Osteoblast (primary cell): ENCODE data around the gene NLRP12. TPM values are rescaled to one million over a fixed set of nuclear protein-coding genes. Genes with fewer than 3 reads are reported as not detected.
"Not testable (repeated sequence)": the region's sequence is repeated elsewhere in the genome, so short reads cannot be mapped to it uniquely, and the experiment has no call there.

Source experiments
- DNase-seq: peaks from one replicate; pipeline ENCODE4 v3.0.0; 2011; ENCODE audit warnings: low spot score, mixed read lengths; ENCODE audit not compliant: insufficient read length; ENCODE audit errors: missing footprints
- H2AFZ ChIP-seq: 2 replicates; pipeline ENCODE4 v1.6.0; 2011; ENCODE audit warnings: mild to moderate bottlenecking, low read length
- H3K27ac ChIP-seq: 2 replicates; pipeline ENCODE4 v1.5.1; 2011; ENCODE audit warnings: mild to moderate bottlenecking, low read depth, low read length, moderate library complexity
- H3K27me3 ChIP-seq: 2 replicates; pipeline ENCODE4 v1.6.0; 2012; ENCODE audit warnings: mild to moderate bottlenecking, control low read depth, inconsistent platforms, low read length, moderate library complexity; ENCODE audit not compliant: insufficient read depth
- H3K36me3 ChIP-seq: 2 replicates; pipeline ENCODE4 v1.5.1; 2011; ENCODE audit warnings: mild to moderate bottlenecking, low read length, control low read depth, moderate library complexity; ENCODE audit not compliant: insufficient read depth
- H3K4me1 ChIP-seq: 2 replicates; pipeline ENCODE4 v1.5.1; 2011; ENCODE audit warnings: mild to moderate bottlenecking, low read length, control low read depth, moderate library complexity; ENCODE audit not compliant: insufficient read depth
- H3K4me2 ChIP-seq: 2 replicates; pipeline ENCODE4 v1.6.0; 2011; ENCODE audit warnings: mild to moderate bottlenecking, low read length; ENCODE audit not compliant: insufficient read depth
- H3K4me3 ChIP-seq: fragments of 200-600 bp; sonication (generic); 3 replicates; pipeline ENCODE4 v1.5.1; 2012; ENCODE audit warnings: mild to moderate bottlenecking, low read length, inconsistent platforms; ENCODE audit not compliant: insufficient read depth
- H3K79me2 ChIP-seq: 2 replicates; pipeline ENCODE4 v1.6.0; 2012; ENCODE audit warnings: mild to moderate bottlenecking, low read length, control low read depth, inconsistent platforms; ENCODE audit not compliant: insufficient read depth
- H3K9me3 ChIP-seq: 2 replicates; pipeline ENCODE4 v1.5.1; 2011; ENCODE audit warnings: low read depth, low read length, control low read depth
- H4K20me1 ChIP-seq: 2 replicates; pipeline ENCODE4 v1.6.0; 2012; ENCODE audit warnings: mild to moderate bottlenecking, low read length, control low read depth; ENCODE audit not compliant: insufficient read depth
- total RNA-seq: library from RNA; depleted of rRNA; stranded (reverse); fragments of >200 nt; gene quantifications from 2 replicates; pipeline ENCODE4 v1.2.3, GENCODE V29; 2012
- TF ChIP-seq, protein P1 (sequence below): IDR thresholded peaks from 2 replicates; pipeline ENCODE4 v1.5.1; 2011; ENCODE audit warnings: mild to moderate bottlenecking, low read depth, low read length, moderate library complexity; ENCODE audit errors: extremely low read depth

NLRP12 gene
- total RNA-seq, 1 donor = not detected

DNA sequence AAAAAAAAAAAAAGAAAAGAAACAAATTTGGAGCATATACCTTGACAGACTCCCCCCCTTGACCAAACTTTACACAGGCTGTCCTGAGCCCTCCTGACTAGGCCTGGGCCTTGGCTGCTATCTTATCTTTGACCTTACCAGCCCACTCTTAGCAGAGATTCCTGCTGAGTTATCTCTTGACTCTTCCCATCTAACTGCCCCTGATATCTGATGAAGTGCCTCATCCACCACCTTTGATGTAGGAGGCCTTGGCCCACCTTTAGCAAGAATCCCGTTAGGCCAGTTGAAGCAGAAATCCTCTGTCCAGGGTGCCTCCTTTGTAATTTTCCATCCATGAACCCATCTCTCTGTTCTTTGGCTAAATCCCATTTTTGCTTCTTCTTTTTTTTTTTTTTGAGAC, 43.6 kb downstream of the NLRP12 start:
- Histone ChIP-seq H3K27me3 (no peaks in the 10 kb centered on the region), H3K9me3 (no peaks in the 10 kb centered on the region), H4K20me1 (no peaks in the 10 kb centered on the region), H3K27ac (no peak overlapping the region), H3K4me3 (no peak overlapping the region), H3K4me2 (no peak overlapping the region), H3K4me1 (no peaks in the 10 kb centered on the region), H3K79me2 (no peaks in the 10 kb centered on the region), H3K36me3 (no peaks in the 10 kb centered on the region), H2AFZ (no peak overlapping the region)
- TF ChIP-seq, protein P1, sequence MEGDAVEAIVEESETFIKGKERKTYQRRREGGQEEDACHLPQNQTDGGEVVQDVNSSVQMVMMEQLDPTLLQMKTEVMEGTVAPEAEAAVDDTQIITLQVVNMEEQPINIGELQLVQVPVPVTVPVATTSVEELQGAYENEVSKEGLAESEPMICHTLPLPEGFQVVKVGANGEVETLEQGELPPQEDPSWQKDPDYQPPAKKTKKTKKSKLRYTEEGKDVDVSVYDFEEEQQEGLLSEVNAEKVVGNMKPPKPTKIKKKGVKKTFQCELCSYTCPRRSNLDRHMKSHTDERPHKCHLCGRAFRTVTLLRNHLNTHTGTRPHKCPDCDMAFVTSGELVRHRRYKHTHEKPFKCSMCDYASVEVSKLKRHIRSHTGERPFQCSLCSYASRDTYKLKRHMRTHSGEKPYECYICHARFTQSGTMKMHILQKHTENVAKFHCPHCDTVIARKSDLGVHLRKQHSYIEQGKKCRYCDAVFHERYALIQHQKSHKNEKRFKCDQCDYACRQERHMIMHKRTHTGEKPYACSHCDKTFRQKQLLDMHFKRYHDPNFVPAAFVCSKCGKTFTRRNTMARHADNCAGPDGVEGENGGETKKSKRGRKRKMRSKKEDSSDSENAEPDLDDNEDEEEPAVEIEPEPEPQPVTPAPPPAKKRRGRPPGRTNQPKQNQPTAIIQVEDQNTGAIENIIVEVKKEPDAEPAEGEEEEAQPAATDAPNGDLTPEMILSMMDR = no peak
- no peak for DNase-seq

DNA sequence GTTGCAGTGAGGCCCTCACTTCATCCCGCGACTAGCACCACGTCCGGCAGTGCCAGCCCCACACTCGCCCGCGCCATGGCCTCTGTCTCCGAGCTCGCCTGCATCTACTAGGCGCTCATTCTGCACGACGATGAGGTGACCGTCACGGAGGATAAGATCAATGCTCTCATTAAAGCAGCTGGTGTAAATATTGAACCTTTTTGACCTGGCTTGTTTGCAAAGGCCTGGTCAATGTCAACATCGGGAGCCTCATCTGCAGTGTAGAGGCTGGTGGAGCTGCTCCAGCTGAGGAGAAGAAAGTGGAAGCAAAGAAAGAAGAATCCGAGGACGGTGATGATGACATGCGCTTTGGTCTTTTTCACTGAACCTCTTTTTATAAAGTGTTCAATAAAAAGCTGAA, 48.6 kb downstream of the NLRP12 start:
- TF ChIP-seq, protein P1 = no peak
- H3K9me3 ChIP-seq = no peaks in the 10 kb centered on the region
- no peak overlapping the region for H3K27ac ChIP-seq
- no peaks in the 10 kb centered on the region for H3K4me1 ChIP-seq
- no peaks in the 10 kb centered on the region for H3K27me3 ChIP-seq
- no peaks in the 10 kb centered on the region for H3K79me2 ChIP-seq
- H3K4me2 ChIP-seq = no peak overlapping the region
- H4K20me1 ChIP-seq = no peaks in the 10 kb centered on the region
- H2AFZ ChIP-seq = peak overlapping the region; percentile 35
- no peak for DNase-seq
- no peaks in the 10 kb centered on the region for H3K36me3 ChIP-seq
- H3K4me3 ChIP-seq = no peak overlapping the region

DNA sequence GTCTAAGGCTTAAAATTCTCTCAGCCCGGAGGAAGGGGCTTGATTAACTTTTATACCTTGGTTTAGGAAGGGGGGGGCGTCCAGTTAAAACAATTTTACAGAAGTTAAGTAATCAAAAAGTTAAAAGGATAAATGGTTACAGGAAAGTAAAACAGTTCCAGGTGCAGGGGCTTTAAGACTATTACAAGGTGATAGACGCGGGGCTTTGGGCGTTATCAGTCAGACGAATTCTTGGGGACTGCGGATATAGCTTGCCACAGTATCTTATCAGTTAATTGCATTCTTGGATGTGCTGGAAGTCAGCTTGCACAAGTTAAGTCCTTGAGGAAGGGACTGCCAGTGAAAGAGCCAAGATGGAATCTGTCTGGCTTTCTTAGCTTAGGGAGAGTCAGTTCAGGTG, 49.6 kb downstream of the NLRP12 start:
- not testable (repeated sequence) for H3K4me3 ChIP-seq, DNase-seq, H3K79me2 ChIP-seq, H3K4me1 ChIP-seq, H4K20me1 ChIP-seq, H3K4me2 ChIP-seq, H3K27ac ChIP-seq, H3K27me3 ChIP-seq, H3K36me3 ChIP-seq, H3K9me3 ChIP-seq, H2AFZ ChIP-seq

DNA sequence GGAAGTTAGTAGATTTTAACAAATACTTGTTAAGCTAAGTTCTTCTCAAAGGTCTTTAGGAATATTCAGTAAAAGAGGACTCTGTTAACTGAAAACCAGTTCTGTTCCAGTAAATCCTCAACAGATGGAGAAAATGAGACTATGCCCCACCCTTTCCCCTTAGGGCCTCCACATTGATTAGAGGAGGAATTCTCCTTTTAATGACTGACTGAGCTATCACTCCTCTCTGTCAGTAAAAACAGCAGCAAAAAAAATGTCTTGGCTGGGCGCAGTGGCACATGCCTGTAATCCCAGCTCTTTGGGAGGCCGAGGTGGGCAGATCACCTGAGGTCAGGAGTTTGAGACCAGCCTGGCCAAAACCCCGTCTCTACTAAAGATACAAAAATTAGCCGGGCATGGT, 50.1 kb downstream of the NLRP12 start:
- peak; percentile 36 for DNase-seq
- H3K79me2 ChIP-seq = no peaks in the 10 kb centered on the region
- no peak overlapping the region for H3K4me2 ChIP-seq
- H3K4me1 ChIP-seq = no peaks in the 10 kb centered on the region
- no peaks in the 10 kb centered on the region for H3K9me3 ChIP-seq
- TF ChIP-seq, protein P1 = no peak
- no peak overlapping the region for H3K27ac ChIP-seq
- no peaks in the 10 kb centered on the region for H3K27me3 ChIP-seq
- H3K4me3 ChIP-seq = no peak overlapping the region
- no peak overlapping the region for H2AFZ ChIP-seq
- H4K20me1 ChIP-seq = no peaks in the 10 kb centered on the region
- no peaks in the 10 kb centered on the region for H3K36me3 ChIP-seq
